Naive thymus-derived CD8-positive, alpha-beta T cell (primary cell): ENCODE results near the gene SFMBT2. TPM values are rescaled to one million over a fixed set of nuclear protein-coding genes. Genes with fewer than 3 reads are reported as not detected.
"Not testable (repeated sequence)": the region's sequence is repeated elsewhere in the genome, so short reads cannot be mapped to it uniquely, and the experiment has no call there.

ENCODE experiments used
- ATAC-seq, 2 donors: fragments of 150-1000 bp; cut with Tn5 transposase in 1 of 2; sonication (Bioruptor Pico), chemical (Tn5 transposase) in 1 of 2; 1 replicate in 1 of 2; 2 replicates in 1 of 2; pipeline ENCODE4 v1.10.0; 2021; ENCODE audit warnings: mild to moderate bottlenecking in 2 of 2, moderate library complexity in 2 of 2
- POLR2A ChIA-PET: fragments of 350-600 bp; sonication (Branson Sonifier 250); formaldehyde crosslinking; loops from one replicate; lab custom pipeline; 2021; ENCODE audit warnings: antibody characterized with exemption; lab: Charles Lee
- DNase-seq, 10 donors: peaks; one replicate each; pipeline versions ENCODE4 v3.0.0 to v3.0.0-alpha.2; 2020 to 2022
- H3K27ac Mint-ChIP-seq, 10 donors: one replicate each; pipeline ENCODE4 v1.8.0; 2020 to 2022; ENCODE audit warnings: mild to moderate bottlenecking in 10 of 10, mixed read lengths in 10 of 10, moderate library complexity in 4 of 10, inconsistent platforms in 1 of 10
- H3K27me3 Mint-ChIP-seq, 5 donors: one replicate each; pipeline ENCODE4 v1.8.0; 2021 to 2022; ENCODE audit warnings: mixed read lengths in 5 of 5
- H3K36me3 Mint-ChIP-seq, 3 donors: one replicate each; pipeline ENCODE4 v1.8.0; 2020 to 2022; ENCODE audit warnings: mixed read lengths in 3 of 3, mild to moderate bottlenecking in 2 of 3, inconsistent platforms in 1 of 3
- H3K4me1 Mint-ChIP-seq, 4 donors: one replicate each; pipeline ENCODE4 v1.8.0; 2021 to 2022; ENCODE audit warnings: mixed read lengths in 4 of 4
- H3K4me3 Mint-ChIP-seq, 10 donors: one replicate each; pipeline ENCODE4 v1.8.0; 2020 to 2022; ENCODE audit warnings: mild to moderate bottlenecking in 10 of 10, mixed read lengths in 10 of 10, moderate library complexity in 6 of 10, inconsistent platforms in 1 of 10
- H3K9me3 Mint-ChIP-seq, 9 donors: one replicate each; pipeline ENCODE4 v1.8.0; 2020 to 2022; ENCODE audit warnings: mixed read lengths in 9 of 9, mild to moderate bottlenecking in 3 of 9, inconsistent platforms in 1 of 9, moderate library complexity in 1 of 9
- polyA plus RNA-seq, 3 donors: library from polyadenylated mRNA; unstranded; fragments of 300-500 nt; fragmentation: Illumina TruSeq; gene quantifications; one replicate each; pipeline ENCODE4 v1.2.3, GENCODE V29; 2021
- total RNA-seq, 8 experiments: library from RNA in 2 of 8; stranded (reverse) in 2 of 8; gene quantifications; one replicate each; pipeline ENCODE4 v1.2.3 and lab custom pipeline; 2021 to 2026

Gene SFMBT2
- total and polyA plus RNA-seq, 5 experiments from 2014 or later = 2.2 to 31.8 (median 6.7) TPM

DNA sequence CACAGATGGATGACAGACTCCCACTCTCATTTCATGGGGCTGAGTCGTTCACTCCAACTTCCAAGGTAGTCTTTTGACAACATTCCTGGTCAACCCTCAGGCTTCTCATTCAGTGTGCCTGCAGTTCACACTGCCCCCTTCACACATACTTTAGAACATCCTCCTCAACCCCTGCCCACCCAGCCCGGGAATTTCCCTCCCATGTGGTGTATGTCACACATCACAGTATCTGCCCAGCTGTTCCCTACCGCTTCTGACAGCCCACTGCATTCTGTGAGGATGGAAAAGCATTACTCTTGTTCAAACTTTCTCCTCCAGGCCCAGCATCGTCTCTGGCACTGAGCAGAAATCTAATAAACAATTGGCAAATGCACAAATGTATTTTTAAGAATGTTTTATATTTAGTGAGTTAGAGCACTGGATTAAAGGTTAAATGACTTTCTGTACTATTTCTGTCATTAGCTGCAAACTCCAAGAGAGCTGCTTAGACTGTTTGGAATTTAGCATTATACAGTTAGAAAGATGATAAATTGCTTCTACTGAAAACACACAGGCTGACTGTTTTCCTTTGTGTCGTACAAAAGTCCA, 110.4 kb downstream of the SFMBT2 start:
- H3K27ac Mint-ChIP-seq = peak overlapping the region in 2 of 10 donors; percentile 65 to 68
- no peak for DNase-seq
- no peaks in the 10 kb centered on the region for H3K27me3 Mint-ChIP-seq
- H3K9me3 Mint-ChIP-seq = peaks cover 0 to 2% (median 0%) of the 10 kb centered on the region in 9 donors
- ATAC-seq = no peak
- H3K4me3 Mint-ChIP-seq = no peak overlapping the region
- peaks cover 40 to 90% (median 84%) of the 10 kb centered on the region in 4 donors for H3K4me1 Mint-ChIP-seq
- POLR2A ChIA-PET = no interaction called here
- H3K36me3 Mint-ChIP-seq = peaks cover 0 to 30% (median 19%) of the 10 kb centered on the region in 3 donors

DNA sequence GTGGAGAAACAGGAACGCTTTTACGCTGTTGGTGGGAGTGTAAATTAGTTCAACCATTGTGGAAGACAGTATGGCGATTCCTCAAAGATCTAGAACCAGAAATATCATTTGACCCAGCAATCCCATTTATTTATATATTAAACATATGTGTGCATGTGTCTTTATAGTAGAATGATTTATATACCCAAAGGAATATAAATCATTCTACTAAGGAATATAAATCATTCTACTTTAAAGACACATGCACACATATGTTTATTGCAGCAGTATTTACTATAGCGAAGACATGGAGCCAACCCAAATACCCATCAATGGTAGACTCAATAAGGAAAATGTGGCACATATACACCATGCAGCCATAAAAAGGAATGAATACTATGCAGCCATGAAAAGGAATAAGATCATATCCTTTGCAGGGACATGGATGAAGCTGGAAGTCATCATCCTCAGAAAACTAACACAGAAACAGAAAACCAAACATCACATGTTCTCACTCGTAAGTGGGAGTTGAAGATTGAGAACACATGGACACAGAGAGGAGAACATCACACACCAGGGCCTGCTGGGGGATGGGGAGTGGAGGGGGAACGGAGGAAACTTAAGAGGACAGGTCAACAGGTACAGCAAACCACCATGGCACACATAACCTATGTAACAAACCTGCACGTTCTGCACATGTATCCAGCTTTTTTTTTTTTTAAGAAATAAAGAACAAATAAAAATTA, 111.1 kb downstream of the SFMBT2 start:
- H3K4me3 Mint-ChIP-seq, POLR2A ChIA-PET, DNase-seq, H3K27me3 Mint-ChIP-seq, ATAC-seq, H3K9me3 Mint-ChIP-seq: not testable (repeated sequence)
- H3K36me3 Mint-ChIP-seq = peaks cover 0 to 27% (median 15%) of the 10 kb centered on the region in 3 donors
- peaks cover 41 to 90% (median 83%) of the 10 kb centered on the region in 4 donors for H3K4me1 Mint-ChIP-seq
- H3K27ac Mint-ChIP-seq = peak overlapping the region in 1 of 10 donors; percentile 6

DNA sequence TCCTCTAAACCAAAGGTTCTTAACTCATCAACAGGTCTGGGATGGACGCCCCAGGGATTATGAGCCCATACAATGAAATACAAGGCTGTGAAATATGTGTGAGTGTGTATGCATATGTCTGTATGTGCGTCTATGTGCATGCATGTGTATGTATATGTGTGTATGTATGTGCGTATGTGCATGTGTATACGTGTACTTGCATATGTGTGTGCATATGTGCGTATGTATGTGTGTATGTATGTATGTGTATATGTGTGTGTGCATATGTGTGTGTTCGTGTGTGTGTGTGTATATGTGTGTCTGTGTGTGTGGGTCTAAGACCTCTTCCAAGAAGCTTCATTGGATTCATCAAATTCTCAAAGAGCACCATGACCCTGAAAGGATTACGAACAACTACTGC, 112.3 kb downstream of the SFMBT2 start:
- H3K36me3 Mint-ChIP-seq = peaks cover 0 to 24% (median 15%) of the 10 kb centered on the region in 3 donors
- DNase-seq (no peak), ATAC-seq (no peak)
- POLR2A ChIA-PET = no interaction called here
- H3K27me3 Mint-ChIP-seq = no peaks in the 10 kb centered on the region
- no peak overlapping the region for H3K27ac Mint-ChIP-seq
- H3K4me3 Mint-ChIP-seq = peak overlapping the region in 4 of 10 donors; percentile 4 to 60 (median 26)
- H3K9me3 Mint-ChIP-seq = peaks cover 0 to 2% (median 0%) of the 10 kb centered on the region in 9 donors
- peaks cover 46 to 91% (median 85%) of the 10 kb centered on the region in 4 donors for H3K4me1 Mint-ChIP-seq

DNA sequence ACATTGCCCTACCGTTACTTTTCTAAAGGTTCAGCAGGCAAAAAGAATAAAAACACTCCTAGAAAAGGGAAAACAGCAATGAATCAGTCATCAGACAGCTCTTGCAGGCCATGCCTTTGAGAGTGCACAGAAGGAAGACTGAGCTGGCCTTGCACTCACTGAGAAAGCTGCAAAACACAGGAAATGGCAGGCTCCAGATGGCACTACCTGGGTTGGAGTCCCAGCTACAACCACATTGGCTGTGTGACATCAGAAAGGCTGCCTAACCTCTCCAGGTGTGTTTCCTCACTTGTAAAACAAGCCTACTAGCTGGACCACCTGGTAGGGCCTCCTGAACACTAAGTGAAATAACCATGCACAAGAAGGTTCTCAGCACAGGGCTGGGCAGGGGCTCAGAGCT, 113.7 kb downstream of the SFMBT2 start:
- Mint-ChIP-seq H3K27me3 (no peaks in the 10 kb centered on the region), H3K36me3 (peaks cover 0 to 24% (median 13%) of the 10 kb centered on the region in 3 donors), H3K27ac (peak overlapping the region in 5 of 10 donors; percentile 67 to 81 (median 72)), H3K4me1 (peaks cover 44 to 88% (median 80%) of the 10 kb centered on the region in 4 donors), H3K4me3 (peak overlapping the region in 3 of 10 donors; percentile 6 to 57 (median 26)), H3K9me3 (peaks cover 0 to 2% (median 0%) of the 10 kb centered on the region in 9 donors)
- POLR2A ChIA-PET = no interaction called here
- peak in 1 of 10 donors; percentile 8 for DNase-seq
- ATAC-seq = peak in 1 of 2 donors; percentile 36

DNA sequence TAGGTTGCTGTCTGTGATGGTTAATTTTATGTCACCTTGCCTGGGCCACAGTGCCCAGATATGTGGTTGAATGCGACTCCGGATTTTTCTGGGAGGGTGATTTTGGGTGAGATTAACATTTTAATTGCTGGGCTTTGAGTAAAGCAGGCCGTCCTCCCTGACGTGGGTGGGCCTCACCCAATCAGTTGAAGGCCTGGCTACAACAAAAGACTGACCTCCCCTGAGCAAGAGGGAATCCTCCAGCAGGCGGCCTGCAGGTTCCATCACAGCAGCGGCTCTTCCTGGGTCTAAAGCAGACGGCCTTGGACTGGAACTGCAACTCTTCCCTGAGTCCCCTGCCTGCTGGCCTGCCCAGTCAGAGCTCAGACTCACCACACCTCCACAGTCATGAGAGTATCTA, 114.2 kb downstream of the SFMBT2 start:
- H3K4me3 Mint-ChIP-seq = peak overlapping the region in 2 of 10 donors; percentile 6 to 57
- H3K4me1 Mint-ChIP-seq = peaks cover 43 to 88% (median 79%) of the 10 kb centered on the region in 4 donors
- no peak for DNase-seq
- POLR2A ChIA-PET = no interaction called here
- peaks cover 0 to 2% (median 0%) of the 10 kb centered on the region in 9 donors for H3K9me3 Mint-ChIP-seq
- H3K36me3 Mint-ChIP-seq = peaks cover 0 to 20% (median 9%) of the 10 kb centered on the region in 3 donors
- H3K27me3 Mint-ChIP-seq = no peaks in the 10 kb centered on the region
- peak overlapping the region in 4 of 10 donors; percentile 29 to 81 (median 70) for H3K27ac Mint-ChIP-seq
- no peak for ATAC-seq

DNA sequence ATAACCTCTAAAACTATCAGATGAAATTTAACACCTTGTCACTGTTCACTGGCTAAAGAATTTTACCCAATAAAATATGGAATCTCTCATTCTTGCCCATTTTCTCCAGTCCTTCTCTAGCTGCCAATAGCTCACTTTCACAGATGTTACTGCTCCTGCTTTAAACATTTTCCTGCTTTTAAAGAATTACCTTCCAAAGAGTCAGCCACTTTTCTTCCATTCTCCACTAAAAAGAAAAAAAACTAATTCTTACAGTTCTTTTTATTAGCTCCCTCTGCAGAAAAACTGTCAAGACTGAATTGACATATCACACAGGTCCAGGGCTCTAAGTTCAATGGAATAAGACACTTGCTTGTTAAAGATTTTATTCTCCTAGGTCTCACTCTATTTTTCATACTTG, 114.8 kb downstream of the SFMBT2 start:
- Mint-ChIP-seq H3K4me3 (no peak overlapping the region), H3K9me3 (peaks cover 0 to 2% (median 0%) of the 10 kb centered on the region in 9 donors), H3K27ac (peak overlapping the region in 3 of 10 donors; percentile 26 to 73 (median 67)), H3K4me1 (peaks cover 44 to 88% (median 78%) of the 10 kb centered on the region in 4 donors), H3K27me3 (no peaks in the 10 kb centered on the region), H3K36me3 (peaks cover 0 to 18% (median 5%) of the 10 kb centered on the region in 3 donors)
- ATAC-seq (no peak), DNase-seq (no peak)
- POLR2A ChIA-PET = no interaction called here

DNA sequence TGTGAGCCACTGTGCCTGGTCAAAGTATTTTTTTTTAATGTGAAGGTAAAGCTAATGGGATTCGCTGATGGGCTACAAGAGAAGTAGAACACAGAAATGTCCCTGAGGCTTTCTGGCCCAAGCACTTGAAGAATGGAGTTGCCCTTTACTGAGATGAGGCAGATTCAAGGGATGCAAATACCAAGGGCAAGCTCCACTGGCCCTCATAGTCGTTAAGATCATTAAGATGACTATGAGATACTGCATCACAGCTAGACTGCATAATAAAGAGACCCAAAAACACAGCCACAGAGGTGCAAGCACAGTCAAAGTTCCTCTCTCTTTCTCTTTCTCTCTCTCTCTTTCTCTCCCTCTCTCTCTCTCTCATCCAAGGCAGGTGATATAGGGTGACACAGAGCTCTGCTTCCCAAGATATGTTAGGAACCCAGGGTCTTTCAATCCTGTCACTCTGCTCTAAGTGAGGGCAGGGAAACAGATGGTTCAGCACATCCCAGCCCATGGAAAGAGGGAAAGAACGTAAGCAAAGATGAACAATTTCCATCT, 117.4 kb downstream of the SFMBT2 start:
- H3K9me3 Mint-ChIP-seq = peaks cover 0 to 2% (median 0%) of the 10 kb centered on the region in 9 donors
- H3K27ac Mint-ChIP-seq = peak overlapping the region in 5 of 10 donors; percentile 8 to 86 (median 53)
- H3K4me3 Mint-ChIP-seq = no peak overlapping the region
- ATAC-seq (no peak), DNase-seq (no peak)
- peaks cover 0 to 16% (median 3%) of the 10 kb centered on the region in 3 donors for H3K36me3 Mint-ChIP-seq
- no peaks in the 10 kb centered on the region for H3K27me3 Mint-ChIP-seq
- POLR2A ChIA-PET = no interaction called here
- peaks cover 36 to 88% (median 70%) of the 10 kb centered on the region in 4 donors for H3K4me1 Mint-ChIP-seq

DNA sequence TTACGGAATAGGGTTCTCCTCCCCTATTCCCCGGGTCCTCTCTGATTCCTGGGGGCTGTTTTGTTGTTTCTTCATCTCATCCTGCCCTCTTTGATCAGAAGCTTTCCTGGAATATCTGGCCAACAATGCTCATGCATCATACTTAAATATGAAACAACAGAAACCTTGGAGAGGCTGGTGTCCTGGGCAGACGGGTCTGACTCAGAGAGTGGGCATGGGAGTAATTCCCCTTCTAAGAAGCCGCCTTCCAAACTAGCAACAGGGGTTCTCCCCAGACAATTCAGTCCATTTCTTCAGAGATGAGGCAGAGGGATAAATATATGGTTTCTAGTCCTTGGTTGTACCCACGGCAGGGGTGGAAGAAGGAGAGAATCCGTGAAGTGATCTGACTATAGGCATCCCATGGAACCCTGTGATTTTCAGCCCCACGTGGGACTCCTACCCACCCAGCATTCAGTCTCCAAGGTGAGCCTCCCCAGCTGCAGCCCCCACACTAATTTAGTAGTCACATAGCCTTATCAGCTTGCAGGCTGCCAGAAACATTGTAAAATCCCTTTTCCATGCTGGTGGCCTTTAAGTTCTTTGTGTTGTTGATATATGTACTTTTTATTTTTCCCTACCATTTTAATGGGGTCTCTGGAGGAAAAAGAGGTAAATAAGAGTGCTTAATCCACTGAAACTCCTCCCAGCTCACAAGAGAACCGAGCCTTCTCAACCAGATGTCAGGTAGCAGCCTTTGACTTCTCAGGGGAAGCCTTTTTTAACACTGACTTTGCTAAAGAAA, 119.2 kb downstream of the SFMBT2 start:
- H3K4me1 Mint-ChIP-seq = peaks cover 25 to 80% (median 57%) of the 10 kb centered on the region in 4 donors
- POLR2A ChIA-PET = no interaction called here
- H3K4me3 Mint-ChIP-seq = no peak overlapping the region
- no peak for ATAC-seq
- no peak for DNase-seq
- peak overlapping the region in 5 of 10 donors; percentile 10 to 86 (median 65) for H3K27ac Mint-ChIP-seq
- H3K9me3 Mint-ChIP-seq = no peaks in the 10 kb centered on the region
- H3K36me3 Mint-ChIP-seq = peaks cover 0 to 16% (median 0%) of the 10 kb centered on the region in 3 donors
- H3K27me3 Mint-ChIP-seq = no peaks in the 10 kb centered on the region

DNA sequence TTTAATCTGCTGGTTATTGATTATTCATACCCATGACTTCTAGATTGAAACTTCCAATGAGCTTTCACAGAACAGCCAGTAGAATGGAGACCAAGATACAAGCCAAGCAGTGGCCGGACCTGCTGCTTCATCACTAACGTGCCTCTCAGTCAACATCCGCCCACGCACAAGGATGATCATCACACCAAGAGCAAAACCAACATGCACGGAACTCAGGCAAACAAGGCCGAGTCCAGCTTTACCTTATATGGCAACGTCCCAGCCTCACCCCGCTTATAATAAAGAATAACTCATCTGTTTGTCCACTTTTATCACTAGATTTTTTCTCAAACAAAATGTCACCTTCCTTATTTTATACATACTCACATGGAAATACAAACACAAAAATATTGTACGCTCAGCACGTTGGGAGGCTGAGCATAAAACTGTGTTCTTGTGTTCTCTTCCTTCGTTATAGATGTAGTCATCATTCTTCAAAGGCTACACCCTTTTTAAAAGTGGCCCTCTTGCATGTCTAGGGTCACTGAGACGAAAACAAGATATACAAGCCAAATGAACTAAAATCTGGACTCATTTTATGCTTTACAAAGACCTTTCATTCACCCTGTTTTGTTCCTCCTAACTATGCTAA, 122.7 kb downstream of the SFMBT2 start:
- H3K27me3 Mint-ChIP-seq = no peaks in the 10 kb centered on the region

DNA sequence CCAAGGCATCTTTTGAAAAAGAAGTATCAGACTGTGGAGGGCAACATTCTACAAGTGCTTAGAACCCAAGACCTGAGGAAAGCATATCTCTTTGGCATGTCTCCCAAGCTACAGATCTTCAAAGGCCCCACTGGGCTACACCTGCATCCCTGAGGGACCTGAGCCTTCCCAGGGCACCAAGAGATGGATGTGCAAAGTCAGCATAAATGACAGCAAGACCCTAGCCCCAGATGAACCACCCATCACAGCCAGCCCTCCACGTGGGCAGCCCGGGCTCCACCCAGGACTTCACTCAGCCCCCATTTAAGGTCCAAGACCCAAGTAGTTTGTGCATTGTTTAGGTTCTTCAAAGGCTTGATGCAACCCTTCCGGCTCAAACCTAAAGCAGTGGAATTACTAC, 123.5 kb downstream of the SFMBT2 start:
- POLR2A ChIA-PET = no interaction called here
- no peak overlapping the region for H3K4me3 Mint-ChIP-seq
- no peaks in the 10 kb centered on the region for H3K27me3 Mint-ChIP-seq
- H3K4me1 Mint-ChIP-seq = peaks cover 19 to 63% (median 44%) of the 10 kb centered on the region in 4 donors
- no peak overlapping the region for H3K27ac Mint-ChIP-seq
- peaks cover 0 to 38% (median 10%) of the 10 kb centered on the region in 3 donors for H3K36me3 Mint-ChIP-seq
- no peaks in the 10 kb centered on the region for H3K9me3 Mint-ChIP-seq
- ATAC-seq (no peak), DNase-seq (no peak)

More for the DNA sequence above, 122.7 kb downstream of the SFMBT2 start:
- POLR2A ChIA-PET = interaction anchor here (0.5 kb wide), 1 partner anchor 205 kb away, joined by 3 read pairs; no protein-coding TSS in a partner anchor
- Mint-ChIP-seq H3K27ac (no peak overlapping the region), H3K9me3 (no peaks in the 10 kb centered on the region), H3K36me3 (peaks cover 0 to 30% (median 10%) of the 10 kb centered on the region in 3 donors), H3K4me3 (no peak overlapping the region), H3K4me1 (peaks cover 18 to 60% (median 44%) of the 10 kb centered on the region in 4 donors)
- ATAC-seq (no peak), DNase-seq (no peak)

DNA sequence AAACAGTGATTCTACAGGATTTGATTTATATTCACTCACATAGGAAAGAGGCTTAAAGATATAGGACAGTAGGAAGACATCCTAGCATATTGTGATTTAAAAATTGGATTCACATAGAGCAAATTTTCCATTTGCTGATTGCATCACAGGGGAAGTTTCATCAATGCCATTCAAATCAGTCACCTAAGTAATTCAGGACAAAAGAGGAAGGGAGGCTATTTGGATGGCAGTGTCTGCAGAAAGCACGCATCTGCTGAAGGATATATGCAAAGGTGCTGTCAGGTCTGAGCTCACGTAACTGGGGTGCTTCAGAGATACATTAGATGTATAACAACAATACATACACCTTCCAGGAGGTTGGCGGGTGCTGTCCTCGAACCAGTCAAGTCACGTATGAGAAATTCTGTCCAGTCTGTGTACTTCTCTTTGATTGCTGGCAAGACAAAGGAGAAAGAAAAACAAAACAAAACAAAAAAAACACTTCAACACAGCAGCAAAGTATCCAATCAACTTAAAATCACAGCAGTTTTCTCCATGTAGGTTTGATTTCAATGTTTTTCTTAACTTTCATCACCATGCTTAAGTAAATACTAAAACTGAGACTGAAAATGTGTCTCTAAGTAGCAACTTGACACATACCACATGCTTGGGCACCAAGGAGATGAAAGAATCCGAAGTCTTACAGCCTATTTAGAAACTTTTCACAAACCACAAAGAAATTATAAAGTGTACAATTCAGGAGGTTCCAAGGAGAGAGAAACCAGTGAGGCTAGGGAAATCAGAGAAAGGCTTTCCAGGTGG, 125.1 kb downstream of the SFMBT2 start:
- no peaks in the 10 kb centered on the region for H3K9me3 Mint-ChIP-seq
- DNase-seq = no peak
- H3K27me3 Mint-ChIP-seq = no peaks in the 10 kb centered on the region
- H3K4me3 Mint-ChIP-seq = no peak overlapping the region
- H3K36me3 Mint-ChIP-seq = peaks cover 0 to 46% (median 10%) of the 10 kb centered on the region in 3 donors
- H3K27ac Mint-ChIP-seq = peak overlapping the region in 3 of 10 donors; percentile 4 to 49 (median 40)
- POLR2A ChIA-PET = no interaction called here
- peaks cover 16 to 57% (median 36%) of the 10 kb centered on the region in 4 donors for H3K4me1 Mint-ChIP-seq
- ATAC-seq = no peak
